T-helper 2 cell treated with Interferon-gamma antibody and Interleukin-4, amounts not matched to agents 100 ng/mL and 5 ng/mL, for 36 hours (primary cell): ENCODE measurements around the gene AKAP5. TPM values are rescaled to one million over a fixed set of nuclear protein-coding genes. Genes with fewer than 3 reads are reported as not detected.

Source experiments
- intact Hi-C: fragments of 100-400 bp; cut with micrococcal nuclease; formaldehyde crosslinking; loops from one replicate; pipeline ENCODE4 v1.15.1; 2023
- total RNA-seq: library from RNA; stranded (reverse); gene quantifications from 2 replicates; pipeline ENCODE4 v1.2.3, GENCODE V29; 2022

Gene AKAP5
- total RNA-seq, 1 donor from 2014 or later = 1.5 TPM

DNA sequence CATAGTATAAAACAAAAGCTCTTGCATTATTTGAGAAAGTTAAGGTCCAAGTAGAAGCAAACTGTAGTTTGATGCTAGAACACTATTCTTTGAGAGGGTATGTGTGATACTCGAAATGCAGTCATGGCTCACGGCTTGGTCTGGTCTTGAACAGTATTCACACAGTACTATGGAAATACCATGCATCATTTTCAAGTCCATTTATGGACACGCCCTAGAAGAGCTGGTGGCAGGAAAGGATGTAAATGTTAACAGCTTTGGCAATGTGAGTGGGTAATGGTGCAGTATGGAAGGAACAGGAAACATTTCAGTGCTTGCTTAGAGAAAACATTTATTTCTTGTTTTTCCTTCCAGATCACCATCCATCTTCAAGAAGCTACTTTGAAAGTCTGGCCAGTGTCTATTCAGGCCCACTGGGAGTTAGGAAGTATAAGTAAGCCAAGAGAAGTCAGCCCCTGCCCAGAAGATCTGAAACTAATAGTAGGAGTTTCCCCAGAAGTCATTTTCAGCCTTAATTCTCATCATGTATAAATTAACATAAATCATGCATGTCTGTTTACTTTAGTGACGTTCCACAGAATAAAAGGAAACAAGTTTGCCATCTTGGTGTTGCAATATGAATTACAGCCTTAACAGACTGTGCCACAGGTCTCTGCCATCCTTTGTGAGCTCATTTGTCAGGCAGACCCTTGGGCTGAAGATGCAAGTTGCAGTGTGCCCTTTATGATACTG is 5.7 kb upstream of the AKAP5 start:
- intact Hi-C loops = no loop called here

DNA sequence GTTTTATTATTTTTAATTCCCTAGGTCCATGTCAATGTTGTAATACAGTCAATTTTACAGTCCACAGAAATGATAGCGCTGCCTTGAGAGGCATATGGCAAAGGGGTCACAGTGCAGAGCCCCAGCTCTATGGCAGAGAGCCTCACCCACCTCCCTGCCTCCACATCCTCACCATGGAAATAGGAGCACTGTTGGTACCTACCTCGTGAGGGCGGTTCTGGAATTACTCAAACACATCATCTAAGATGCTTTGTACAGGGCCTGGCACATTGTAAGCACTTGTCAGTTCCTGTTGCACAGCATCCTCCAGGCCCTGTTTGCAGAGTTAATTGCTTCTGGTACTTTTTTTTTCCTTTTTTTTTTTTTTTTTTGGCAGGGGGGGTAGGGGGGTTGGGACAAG is 4.1 kb upstream of the AKAP5 start:
- intact Hi-C loops = no loop called here

DNA sequence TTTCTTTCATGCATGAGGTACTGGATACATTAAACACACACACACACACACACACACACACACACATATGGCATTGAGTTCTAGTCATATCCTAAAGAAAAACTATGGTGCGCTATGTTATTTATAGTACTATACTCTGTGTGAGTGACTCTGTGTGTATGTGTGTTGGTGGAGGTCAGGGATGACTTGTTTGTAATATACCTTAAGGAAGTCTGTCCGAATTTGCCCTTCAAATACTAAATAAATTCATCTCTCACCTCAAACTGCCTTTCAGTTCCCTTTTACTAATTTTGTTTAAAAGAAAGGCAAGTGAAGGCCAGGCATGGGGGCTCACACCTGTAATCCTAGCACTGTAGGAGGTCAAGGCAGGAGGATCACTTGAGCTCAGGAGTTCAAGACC is 2.1 kb upstream of the AKAP5 start:
- intact Hi-C loops = no loop called here

DNA sequence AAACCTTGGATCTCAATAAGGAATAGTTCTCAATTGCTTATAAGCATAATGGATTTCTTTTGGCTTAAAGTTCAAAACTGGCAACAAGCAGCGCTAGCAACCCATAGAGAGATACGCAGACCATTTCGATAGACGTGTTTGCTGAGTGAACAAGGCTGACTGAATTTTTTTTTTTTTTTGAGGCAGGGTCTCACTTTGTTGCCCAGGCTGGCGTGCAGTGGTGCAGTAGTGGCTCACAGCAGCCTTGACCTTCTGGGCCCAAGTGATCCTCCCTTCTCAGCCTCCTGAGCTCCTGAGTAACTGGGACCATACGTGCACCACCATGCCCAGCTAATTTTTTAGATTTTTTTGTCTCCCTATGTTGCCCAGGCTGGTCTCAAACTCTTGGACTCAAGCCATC is 1.4 kb upstream of the AKAP5 start:
- intact Hi-C loops = loop anchor here (2.0 kb wide), 1 partner anchor 47 kb away; no protein-coding TSS in a partner anchor

DNA sequence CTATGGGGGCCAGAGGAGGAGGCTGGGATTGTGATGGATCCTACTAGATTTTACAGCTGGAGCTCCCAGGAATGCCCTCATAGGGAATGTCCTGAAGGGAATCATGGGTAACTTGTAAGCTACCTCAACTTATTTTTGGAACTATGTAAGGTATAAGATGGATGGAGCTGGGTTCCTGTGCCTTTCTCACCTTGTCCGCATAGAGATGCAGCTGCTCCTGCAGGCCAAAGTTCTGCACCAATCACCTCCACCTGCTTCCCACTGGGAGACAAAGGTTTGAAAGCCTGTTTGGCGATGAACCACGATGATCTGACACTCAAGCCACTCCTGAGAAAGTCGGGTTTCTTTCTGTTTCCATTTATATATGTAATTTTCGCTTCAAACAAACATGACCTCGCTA is 648 bp upstream of the AKAP5 start:
- intact Hi-C loops = loop anchor here (2.0 to 5.0 kb wide), 4 partner anchors 32 to 127 kb away; partner anchors contain the start of genes ZBTB1 and ZBTB25

DNA sequence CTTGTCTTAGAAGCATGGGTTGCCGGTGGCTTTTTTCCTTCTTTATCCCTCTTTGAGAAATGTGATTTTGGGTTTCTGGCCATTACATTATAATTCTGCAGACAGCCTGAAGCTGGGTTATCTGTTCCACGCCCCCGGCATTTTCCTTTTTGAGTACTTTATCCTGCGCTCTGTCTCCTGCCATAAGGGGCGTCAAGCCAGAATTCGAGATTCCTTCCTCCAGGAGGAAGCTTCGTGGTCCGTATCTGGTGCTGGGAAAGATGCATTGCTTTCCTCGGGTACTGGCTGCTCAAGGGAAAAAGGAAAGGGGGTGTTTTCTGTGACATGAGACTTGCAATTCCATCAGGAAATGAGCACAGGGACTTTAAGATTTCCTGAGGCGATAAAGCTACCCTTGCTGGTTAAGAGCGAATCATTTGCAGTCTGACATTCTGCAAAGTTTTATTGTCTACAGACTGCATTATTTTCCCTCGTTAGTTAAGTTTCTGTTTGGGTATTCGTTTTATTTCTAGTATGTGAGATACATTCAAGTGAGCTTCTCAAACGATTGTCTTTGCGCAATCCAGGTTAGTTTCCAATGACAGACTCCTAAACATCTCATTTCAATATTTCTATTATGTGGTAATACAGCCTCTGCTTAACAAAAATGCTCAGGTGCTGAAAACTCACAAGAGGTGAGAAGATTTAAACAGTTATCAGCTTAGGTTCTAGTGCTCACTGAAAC is 694 bp downstream of the AKAP5 start:
- intact Hi-C loops = loop anchor here (2.0 to 5.0 kb wide), 4 partner anchors 34 to 129 kb away; partner anchors contain the start of genes ZBTB1 and ZBTB25

DNA sequence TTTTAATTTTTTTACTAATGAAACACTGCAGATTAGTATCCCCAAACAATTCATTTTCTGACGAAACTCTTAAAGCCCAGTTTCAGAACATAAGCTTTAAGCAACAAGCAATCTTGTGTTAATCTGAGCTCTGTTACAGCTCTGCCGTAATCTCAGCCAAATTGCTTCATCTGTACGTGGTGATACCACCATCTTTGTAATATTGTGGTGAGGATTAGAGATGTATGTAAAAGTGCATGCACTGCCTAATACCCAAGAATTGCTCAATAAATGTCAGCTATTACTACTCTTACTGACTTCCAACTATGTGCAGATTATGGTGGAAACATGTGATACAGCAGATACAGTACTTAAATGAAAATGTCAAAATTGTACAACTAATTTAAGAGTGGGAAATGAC is 1.8 kb downstream of the AKAP5 start:
- intact Hi-C loops = loop anchor here (5.0 kb wide), 3 partner anchors 35 to 130 kb away; partner anchors contain the start of genes ZBTB1 and ZBTB25

DNA sequence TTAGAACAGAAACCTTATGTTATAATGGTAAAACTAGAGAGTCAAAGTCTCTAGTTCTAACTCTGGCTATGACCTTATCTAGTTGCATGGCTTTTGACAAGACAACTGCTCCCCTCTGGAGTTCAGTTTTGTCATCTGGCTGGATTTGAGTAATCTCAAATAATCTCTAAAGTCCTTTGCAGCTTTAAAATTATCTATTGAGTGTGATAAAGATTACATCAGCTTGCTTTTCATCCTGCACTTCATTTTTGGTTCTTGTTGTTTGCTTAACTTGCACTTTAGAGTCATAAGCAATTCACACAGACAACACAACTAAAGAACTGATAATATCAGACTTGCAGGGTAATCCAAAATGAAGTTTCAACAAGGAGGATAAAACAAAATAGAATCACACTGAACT is 2.3 kb downstream of the AKAP5 start:
- intact Hi-C loops = loop anchor here (5.0 kb wide), 3 partner anchors 35 to 130 kb away; partner anchors contain the start of genes ZBTB1 and ZBTB25

DNA sequence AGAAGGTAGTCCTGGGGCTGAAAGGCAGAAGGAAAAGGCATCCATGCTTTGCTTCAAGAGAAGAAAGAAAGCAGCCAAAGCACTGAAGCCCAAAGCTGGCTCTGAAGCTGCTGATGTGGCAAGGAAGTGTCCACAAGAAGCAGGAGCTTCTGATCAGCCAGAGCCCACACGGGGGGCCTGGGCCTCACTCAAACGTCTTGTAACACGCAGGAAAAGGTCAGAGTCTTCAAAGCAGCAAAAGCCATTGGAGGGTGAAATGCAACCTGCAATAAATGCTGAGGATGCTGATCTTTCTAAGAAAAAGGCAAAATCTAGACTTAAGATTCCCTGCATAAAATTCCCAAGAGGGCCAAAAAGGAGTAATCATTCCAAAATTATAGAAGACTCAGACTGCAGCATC is 3.2 kb downstream of the AKAP5 start:
- intact Hi-C loops = loop anchor here (5.0 kb wide), 3 partner anchors 34 to 131 kb away; partner anchors contain the start of genes ZBTB1 and ZBTB25

DNA sequence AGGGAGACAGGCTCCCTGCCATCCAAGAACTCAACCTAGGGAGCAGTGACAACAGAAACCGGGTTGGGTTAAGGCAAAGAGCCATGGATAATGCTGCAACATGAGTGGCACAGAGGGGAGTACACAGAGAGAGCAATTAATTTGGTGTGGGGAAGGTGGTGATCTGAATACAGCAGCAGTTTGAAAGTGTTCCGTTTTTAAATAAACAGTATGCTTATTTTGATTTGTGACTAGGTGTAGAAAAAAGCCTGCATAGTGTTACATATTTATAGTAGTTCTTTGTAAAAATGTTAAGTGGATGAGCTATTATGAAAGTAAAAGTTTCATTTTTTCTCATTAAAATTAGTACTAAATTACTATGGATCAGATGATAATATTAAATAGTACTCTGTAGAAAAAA is 8.7 kb downstream of the AKAP5 start:
- intact Hi-C loops = no loop called here

DNA sequence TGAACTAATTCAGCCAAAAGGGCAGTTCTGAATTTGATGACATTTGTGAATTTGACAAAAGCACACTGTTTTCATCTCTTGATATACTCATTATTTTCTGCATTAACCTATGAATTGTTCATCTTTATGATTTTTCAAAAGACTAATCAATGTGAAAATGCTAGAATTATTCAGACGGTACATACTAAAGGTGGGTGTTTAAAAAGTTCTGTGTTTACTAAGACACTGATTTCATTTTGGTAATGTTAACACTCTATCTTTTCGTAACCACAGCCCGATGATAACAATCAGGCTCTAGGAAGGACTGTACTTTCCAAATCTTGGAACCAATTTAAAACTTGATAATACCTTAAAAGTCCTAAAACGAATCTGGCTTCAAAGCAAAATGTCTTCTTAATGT is 9.4 kb downstream of the AKAP5 start:
- intact Hi-C loops = no loop called here

DNA sequence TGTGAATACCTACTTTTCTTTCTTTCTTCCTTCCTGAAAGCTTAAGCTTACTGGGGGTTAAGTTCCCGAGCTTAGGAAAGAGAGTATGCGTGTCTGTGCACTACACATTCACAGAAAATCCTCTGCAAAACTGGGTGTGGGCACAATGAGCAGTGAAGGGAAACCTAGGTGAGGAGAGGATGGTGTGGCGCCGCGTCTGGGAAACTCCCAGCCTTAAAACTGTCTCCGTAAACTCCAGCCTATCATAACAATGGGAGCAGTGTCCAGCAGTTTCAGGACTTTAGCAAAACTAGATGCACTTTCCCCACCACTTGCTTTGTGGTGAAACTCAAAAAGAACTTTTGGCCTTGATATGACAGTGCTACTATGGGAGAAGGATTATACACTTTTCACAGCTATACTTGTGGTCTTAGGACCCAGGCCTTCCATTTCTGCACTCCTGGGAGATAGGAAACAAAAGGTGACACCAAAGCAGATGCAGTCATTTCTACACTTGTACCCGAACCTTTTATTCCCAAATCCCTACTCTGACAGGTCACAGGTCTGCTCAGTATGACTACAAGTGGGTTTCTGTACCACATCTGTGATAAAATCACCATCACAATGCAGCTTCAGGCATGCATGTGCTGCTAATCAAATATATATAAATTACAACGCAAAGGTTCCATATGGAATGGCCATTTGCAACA is 10.4 kb downstream of the AKAP5 start:
- intact Hi-C loops = no loop called here

DNA sequence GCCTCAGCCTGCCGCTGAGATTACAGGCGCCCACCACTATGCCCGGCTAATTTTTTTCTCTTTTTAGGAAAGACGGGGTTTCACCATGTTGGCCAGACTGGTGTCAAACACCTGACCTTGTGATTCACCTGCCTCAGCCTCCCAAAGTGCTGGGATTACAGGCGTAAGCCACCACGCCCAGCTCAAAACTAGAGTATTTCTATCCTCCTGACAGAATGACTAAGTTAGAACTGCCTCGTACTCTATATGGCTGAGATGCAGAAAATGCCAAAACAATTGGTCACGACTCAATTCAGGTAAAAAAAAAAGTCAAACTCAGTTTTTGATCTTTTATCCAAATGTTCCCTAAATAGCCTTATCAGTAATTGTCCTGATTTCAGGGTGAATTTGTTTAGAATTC is 11.1 kb downstream of the AKAP5 start:
- intact Hi-C loops = no loop called here

DNA sequence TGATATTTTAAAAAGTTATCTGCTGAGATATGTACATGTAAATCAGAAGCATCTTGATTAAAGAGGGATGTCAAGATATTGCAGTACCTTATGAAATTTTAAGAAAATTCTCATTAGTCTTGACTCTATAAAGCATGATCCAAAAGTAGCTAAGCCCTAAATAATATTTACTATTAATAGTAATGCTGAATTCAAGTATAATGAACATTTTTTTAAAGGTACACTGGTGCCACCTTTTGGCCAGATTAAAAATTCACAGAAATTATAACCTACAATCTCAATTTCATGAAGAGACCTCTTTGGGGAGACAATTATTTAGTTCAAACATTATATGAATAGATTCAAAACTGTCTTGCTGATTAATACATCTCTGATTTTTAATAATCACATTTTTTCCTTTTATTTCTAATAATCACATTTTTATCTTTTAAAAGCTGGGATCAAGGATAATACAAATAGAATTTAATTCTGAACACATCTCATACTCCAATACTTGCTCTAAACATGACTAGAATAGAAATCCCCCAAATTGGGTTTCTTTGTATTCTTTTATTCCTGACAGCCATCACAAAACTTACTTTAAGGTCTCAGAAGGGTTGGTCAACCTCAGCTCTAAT is 13.4 kb downstream of the AKAP5 start:
- intact Hi-C loops = loop anchor here (1.0 to 2.0 kb wide), 2 partner anchors 32 to 134 kb away; no protein-coding TSS in a partner anchor

DNA sequence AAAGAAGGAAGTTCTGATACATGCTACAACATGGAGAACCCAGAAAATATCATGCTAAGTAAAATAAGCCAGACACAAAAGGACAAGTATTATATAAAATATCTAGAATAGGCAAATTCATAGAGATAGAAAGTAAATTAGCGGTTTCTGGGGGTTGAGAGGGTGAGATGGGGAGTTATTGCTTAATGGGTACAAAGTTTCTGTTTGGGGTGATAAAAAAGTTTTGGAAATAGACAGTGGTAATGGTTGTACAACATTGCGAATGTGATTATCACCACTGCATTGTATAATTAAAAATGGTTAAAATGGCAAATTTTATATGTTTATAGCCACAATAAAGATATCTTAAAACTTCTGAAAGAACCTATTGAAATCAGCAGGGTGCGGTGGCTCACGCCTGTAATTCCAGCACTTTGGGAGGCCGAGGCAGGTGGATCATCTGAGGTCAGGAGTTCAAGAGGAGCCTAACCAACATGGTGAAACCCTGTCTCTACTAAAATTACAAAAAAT is 23.3 kb downstream of the AKAP5 start:
- intact Hi-C loops = no loop called here

DNA sequence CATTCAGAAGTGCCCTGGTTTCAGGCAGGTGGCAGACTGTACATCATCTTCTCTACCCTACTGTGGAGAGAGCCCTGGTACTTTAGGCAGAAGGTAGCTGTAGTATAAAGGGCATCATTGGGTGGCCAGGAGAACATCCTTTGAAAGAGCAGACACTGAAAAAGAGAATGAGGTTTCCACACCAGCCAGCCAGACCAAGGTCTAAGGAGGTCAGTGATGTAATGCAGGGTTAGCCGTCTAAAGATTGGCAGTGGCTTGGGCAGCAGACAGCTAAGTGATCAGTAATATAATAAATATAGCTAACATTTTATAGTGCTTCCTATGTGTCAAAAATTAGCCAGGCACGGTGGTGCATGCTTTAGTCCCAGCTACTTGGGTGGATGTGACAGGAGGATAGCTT is 26.3 kb downstream of the AKAP5 start:
- intact Hi-C loops = no loop called here

DNA sequence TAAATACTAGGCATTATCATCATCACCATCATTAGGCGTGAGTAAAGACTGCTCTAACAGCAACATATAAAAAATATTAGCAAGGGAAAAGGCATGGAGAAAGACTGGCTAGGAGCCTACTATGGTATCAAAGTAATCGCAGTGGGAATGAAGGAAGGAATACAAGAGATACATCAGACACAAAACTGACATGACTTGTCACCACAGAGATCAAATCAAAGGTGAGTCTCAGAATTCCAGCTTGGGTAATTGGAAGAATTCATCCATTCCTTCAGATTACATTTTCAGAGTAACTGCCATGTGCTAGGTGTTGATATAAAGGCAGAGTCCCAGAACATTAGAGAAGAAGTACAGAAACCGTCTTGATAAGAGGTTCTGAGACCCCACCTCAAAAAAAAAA is 28.2 kb downstream of the AKAP5 start:
- intact Hi-C loops = no loop called here

DNA sequence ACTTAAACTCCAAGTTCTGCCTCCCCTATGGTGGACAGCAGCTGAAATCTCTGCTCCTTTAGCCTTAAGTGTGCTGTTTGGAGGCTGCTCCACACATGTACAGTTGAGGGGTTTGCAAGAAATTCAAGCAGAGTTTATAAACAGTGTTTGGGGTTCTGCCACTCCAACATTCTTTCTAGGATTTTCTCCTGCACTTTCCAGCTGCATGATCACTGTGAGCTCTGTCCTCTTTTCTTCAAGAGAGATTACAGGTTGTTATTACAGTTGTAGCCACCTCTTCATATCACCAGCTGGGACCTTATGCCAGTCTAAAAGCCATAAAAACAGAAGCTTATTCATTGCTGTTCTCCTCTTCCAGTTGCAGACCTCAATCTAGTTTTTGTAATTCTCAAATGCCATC is 30.0 kb downstream of the AKAP5 start:
- intact Hi-C loops = no loop called here

DNA sequence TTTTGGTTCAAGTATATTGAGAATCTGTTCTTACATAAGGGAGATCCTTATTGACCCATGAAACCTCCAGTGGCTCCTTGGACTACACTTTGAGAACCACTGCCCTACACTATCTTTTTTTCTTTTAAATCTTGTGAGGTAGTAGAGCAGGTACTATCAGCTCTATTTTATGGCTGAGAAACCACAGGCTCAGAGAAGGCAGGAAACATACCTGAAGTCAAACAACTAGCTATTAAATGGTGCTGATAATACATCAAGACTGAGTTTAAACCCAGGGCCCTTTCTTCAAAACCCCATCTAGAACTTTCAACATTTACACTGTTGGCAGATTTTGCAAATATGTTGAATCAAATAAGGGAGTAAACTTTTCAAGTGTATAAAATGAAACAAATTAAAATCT is 31.5 kb downstream of the AKAP5 start:
- intact Hi-C loops = loop anchor here (2.0 kb wide), 1 partner anchor 14 kb away; no protein-coding TSS in a partner anchor

DNA sequence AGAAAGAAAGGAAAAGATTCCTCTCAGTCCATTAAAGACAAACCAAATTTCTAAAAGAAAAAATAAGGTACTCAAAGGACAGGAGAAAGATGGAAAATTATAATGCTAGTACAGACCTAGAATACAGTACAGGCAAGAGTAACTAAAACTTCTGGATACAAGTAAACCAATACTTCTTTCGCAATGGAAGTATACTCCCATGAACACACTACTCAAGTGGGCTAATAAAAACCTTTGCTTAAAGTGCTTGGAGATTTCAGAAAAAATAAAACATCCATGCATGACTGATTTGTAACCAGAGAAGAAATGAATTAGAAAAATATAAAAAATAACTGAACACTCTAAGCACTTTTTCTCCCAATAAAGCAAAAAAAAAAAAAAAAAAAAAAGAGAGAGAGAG is 34.8 kb downstream of the AKAP5 start:
- intact Hi-C loops = loop anchor here (5.0 kb wide), 3 partner anchors 33 to 648 kb away; partner anchors contain the start of genes AKAP5, MAX and SYNE2
